CD14-positive monocyte (primary cell): ENCODE data around the gene PDE4B. TPM values are rescaled to one million over a fixed set of nuclear protein-coding genes. Genes with fewer than 3 reads are reported as not detected.

Experiments used
- DNase-seq, 3 donors: peaks; one replicate each; pipeline ENCODE4 v3.0.0-alpha.2; 2011 to 2022
- H2AFZ ChIP-seq: 2 replicates; pipeline ENCODE4 v1.6.0; 2012; ENCODE audit warnings: mild to moderate bottlenecking, low read depth, low read length, inconsistent platforms; ENCODE audit not compliant: insufficient read depth, poor library complexity, severe bottlenecking
- H3K27ac ChIP-seq, 2 donors: 1 replicate in 1 of 2; 2 replicates in 1 of 2; pipeline ENCODE4 v1.5.1; 2012 to 2013; ENCODE audit warnings: low read length in 2 of 2, control low read depth in 1 of 2, inconsistent platforms in 1 of 2, low read depth in 1 of 2, mild to moderate bottlenecking in 1 of 2
- H3K27me3 ChIP-seq, 2 donors: one replicate each; pipeline versions ENCODE4 v1.6.0 to v1.6.1; 2011 to 2013; ENCODE audit warnings: low read length in 2 of 2; ENCODE audit not compliant: control insufficient read depth in 2 of 2, insufficient read depth in 2 of 2
- H3K36me3 ChIP-seq, 2 donors: replicated peaks in 1 of 2; 1 replicate in 1 of 2; 2 replicates in 1 of 2; pipeline versions ENCODE4 v1.5.1 to v1.6.1; 2012 to 2013; ENCODE audit warnings: low read length in 2 of 2, control low read depth in 1 of 2, inconsistent platforms in 1 of 2, mild to moderate bottlenecking in 1 of 2; ENCODE audit not compliant: insufficient read depth in 2 of 2, control insufficient read depth in 1 of 2
- H3K4me1 ChIP-seq, 2 donors: 1 replicate in 1 of 2; 2 replicates in 1 of 2; pipeline versions ENCODE4 v1.5.1 to v1.6.1; 2012 to 2013; ENCODE audit warnings: low read length in 2 of 2, control low read depth in 1 of 2, inconsistent platforms in 1 of 2, mild to moderate bottlenecking in 1 of 2, moderate library complexity in 1 of 2; ENCODE audit not compliant: insufficient read depth in 2 of 2, control insufficient read depth in 1 of 2
- H3K4me2 ChIP-seq: replicated peaks from 2 replicates; pipeline ENCODE3; 2012; ENCODE audit warnings: low read length, moderate library complexity, mild to moderate bottlenecking; ENCODE audit not compliant: poor library complexity, severe bottlenecking; ENCODE audit errors: extremely low read depth
- H3K4me3 ChIP-seq, 3 experiments: fragments of 200-600 bp in 1 of 3; sonication (generic) in 1 of 3; replicated peaks in 1 of 3; 1 replicate in 2 of 3; 2 replicates in 1 of 3; pipeline ENCODE4 v1.5.1; 2011 to 2013; ENCODE audit warnings: low read length in 3 of 3, mild to moderate bottlenecking in 3 of 3, control low read depth in 2 of 3, low read depth in 2 of 3, inconsistent platforms in 1 of 3, moderate library complexity in 1 of 3
- H3K79me2 ChIP-seq: 2 replicates; pipeline ENCODE4 v1.6.0; 2012; ENCODE audit warnings: mild to moderate bottlenecking, control low read depth, inconsistent platforms, low read length, moderate library complexity; ENCODE audit not compliant: insufficient read depth
- H3K9ac ChIP-seq: 2 replicates; pipeline ENCODE4 v1.6.0; 2017; ENCODE audit warnings: low read length, mild to moderate bottlenecking; ENCODE audit not compliant: insufficient read depth, poor library complexity, severe bottlenecking
- H3K9me3 ChIP-seq, 2 donors: replicated peaks in 1 of 2; 1 replicate in 1 of 2; 2 replicates in 1 of 2; pipeline versions ENCODE4 v1.5.1 to v1.6.1; 2012 to 2013; ENCODE audit warnings: low read length in 2 of 2, control low read depth in 1 of 2; ENCODE audit not compliant: control insufficient read depth in 1 of 2, insufficient read depth in 1 of 2
- H4K20me1 ChIP-seq: 2 replicates; pipeline ENCODE4 v1.6.0; 2012; ENCODE audit warnings: mild to moderate bottlenecking, low read length, control low read depth, moderate library complexity; ENCODE audit not compliant: insufficient read depth
- H3K27ac Mint-ChIP-seq, 7 donors: one replicate each; pipeline ENCODE4 v1.8.0; 2020; ENCODE audit warnings: mild to moderate bottlenecking in 7 of 7, mixed read lengths in 7 of 7, moderate library complexity in 6 of 7, inconsistent platforms in 2 of 7
- H3K27me3 Mint-ChIP-seq, 3 donors: one replicate each; pipeline ENCODE4 v1.8.0; 2021 to 2022; ENCODE audit warnings: low read depth in 3 of 3, mild to moderate bottlenecking in 3 of 3, mixed read lengths in 3 of 3, moderate library complexity in 3 of 3, inconsistent platforms in 1 of 3
- H3K36me3 Mint-ChIP-seq, 2 donors: one replicate each; pipeline ENCODE4 v1.8.0; 2020; ENCODE audit warnings: mixed read lengths in 2 of 2, inconsistent platforms in 1 of 2, mild to moderate bottlenecking in 1 of 2
- H3K4me1 Mint-ChIP-seq: one replicate; pipeline ENCODE4 v1.8.0; 2020; ENCODE audit warnings: mild to moderate bottlenecking, mixed read lengths
- H3K4me3 Mint-ChIP-seq, 2 donors: one replicate each; pipeline ENCODE4 v1.8.0; 2020; ENCODE audit warnings: mild to moderate bottlenecking in 2 of 2, mixed read lengths in 2 of 2, moderate library complexity in 1 of 2
- H3K9me3 Mint-ChIP-seq, 7 donors: one replicate each; pipeline ENCODE4 v1.8.0; 2020 to 2022; ENCODE audit warnings: mixed read lengths in 7 of 7, mild to moderate bottlenecking in 6 of 7, moderate library complexity in 6 of 7, inconsistent platforms in 2 of 7
- WGBS: methylation state at CpG from one replicate; pipeline ENCODE4 v1.1.5; 2013; ENCODE audit warnings: missing lambda C conversion rate; ENCODE audit not compliant: insufficient coverage; 5-methylcytosine and 5-hydroxymethylcytosine counted together
- intact Hi-C, 2 donors: fragments of 100-400 bp; cut with micrococcal nuclease; formaldehyde crosslinking; loops; one replicate each; pipeline versions ENCODE4 v1.15.0 to v1.15.1; 2023
- polyA plus RNA-seq, 3 donors: library from polyadenylated mRNA; depleted of rRNA in 1 of 3; unstranded in 2 of 3; stranded (reverse) in 1 of 3; fragments of 300-500 nt in 2 of 3; fragments of >200 nt in 1 of 3; fragmentation: Illumina TruSeq in 2 of 3; gene quantifications; 1 replicate in 2 of 3; 2 replicates in 1 of 3; pipeline ENCODE4 v1.2.3, GENCODE V29; 2012 to 2021
- TF ChIP-seq, protein P1 (sequence below): fragments of 200-600 bp; IDR thresholded peaks from one replicate; pipeline ENCODE4 v1.8.0; 2022; ENCODE audit warnings: antibody characterized with exemption, mild to moderate bottlenecking

The PDE4B gene
- polyA plus RNA-seq, 3 donors, result 17.2 to 52.8 (median 25.2) TPM

DNA sequence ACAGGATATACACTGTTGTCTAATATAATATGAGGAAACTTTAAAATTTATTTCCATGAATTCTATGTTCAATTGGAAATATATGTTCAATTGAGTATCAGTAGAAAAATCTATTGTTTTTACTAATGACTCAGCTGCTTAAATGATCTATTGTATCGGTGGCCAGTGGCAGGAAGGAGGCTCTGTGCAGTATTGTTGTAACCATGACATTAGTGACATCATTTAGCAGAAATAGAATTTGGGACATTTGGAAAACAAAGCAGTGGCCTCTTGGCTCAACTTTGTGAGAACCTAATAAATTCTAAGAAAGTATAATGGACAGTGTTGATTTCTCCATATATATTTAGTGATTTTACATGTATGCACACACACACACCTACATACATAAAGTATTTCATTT, 257.4 kb downstream of the PDE4B start:
- no peak for DNase-seq
- no peaks in the 10 kb centered on the region for H4K20me1 ChIP-seq
- H3K79me2 ChIP-seq, result no peaks in the 10 kb centered on the region
- peaks cover 0 to 5% (median 0%) of the 10 kb centered on the region in 3 donors for H3K27me3 Mint-ChIP-seq
- intact Hi-C loops, result no loop called here
- H3K36me3 Mint-ChIP-seq, result no peaks in the 10 kb centered on the region
- no peak overlapping the region for H3K4me2 ChIP-seq
- no peak overlapping the region for H3K4me3 ChIP-seq
- no peak overlapping the region for H3K4me3 Mint-ChIP-seq
- no CpG with 5 or more reads among the region's 1 CpG for WGBS
- no peak overlapping the region for H3K27ac Mint-ChIP-seq
- no peaks in the 10 kb centered on the region for H3K9me3 Mint-ChIP-seq
- no peak overlapping the region for H3K9ac ChIP-seq
- TF ChIP-seq, protein P1, sequence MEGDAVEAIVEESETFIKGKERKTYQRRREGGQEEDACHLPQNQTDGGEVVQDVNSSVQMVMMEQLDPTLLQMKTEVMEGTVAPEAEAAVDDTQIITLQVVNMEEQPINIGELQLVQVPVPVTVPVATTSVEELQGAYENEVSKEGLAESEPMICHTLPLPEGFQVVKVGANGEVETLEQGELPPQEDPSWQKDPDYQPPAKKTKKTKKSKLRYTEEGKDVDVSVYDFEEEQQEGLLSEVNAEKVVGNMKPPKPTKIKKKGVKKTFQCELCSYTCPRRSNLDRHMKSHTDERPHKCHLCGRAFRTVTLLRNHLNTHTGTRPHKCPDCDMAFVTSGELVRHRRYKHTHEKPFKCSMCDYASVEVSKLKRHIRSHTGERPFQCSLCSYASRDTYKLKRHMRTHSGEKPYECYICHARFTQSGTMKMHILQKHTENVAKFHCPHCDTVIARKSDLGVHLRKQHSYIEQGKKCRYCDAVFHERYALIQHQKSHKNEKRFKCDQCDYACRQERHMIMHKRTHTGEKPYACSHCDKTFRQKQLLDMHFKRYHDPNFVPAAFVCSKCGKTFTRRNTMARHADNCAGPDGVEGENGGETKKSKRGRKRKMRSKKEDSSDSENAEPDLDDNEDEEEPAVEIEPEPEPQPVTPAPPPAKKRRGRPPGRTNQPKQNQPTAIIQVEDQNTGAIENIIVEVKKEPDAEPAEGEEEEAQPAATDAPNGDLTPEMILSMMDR, result no peak
- no peaks in the 10 kb centered on the region for H3K4me1 ChIP-seq
- H3K36me3 ChIP-seq, result no peaks in the 10 kb centered on the region
- no peaks in the 10 kb centered on the region for H3K27me3 ChIP-seq
- no peak overlapping the region for H3K27ac ChIP-seq
- no peak overlapping the region for H2AFZ ChIP-seq
- H3K4me1 Mint-ChIP-seq, result no peaks in the 10 kb centered on the region
- no peaks in the 10 kb centered on the region for H3K9me3 ChIP-seq

DNA sequence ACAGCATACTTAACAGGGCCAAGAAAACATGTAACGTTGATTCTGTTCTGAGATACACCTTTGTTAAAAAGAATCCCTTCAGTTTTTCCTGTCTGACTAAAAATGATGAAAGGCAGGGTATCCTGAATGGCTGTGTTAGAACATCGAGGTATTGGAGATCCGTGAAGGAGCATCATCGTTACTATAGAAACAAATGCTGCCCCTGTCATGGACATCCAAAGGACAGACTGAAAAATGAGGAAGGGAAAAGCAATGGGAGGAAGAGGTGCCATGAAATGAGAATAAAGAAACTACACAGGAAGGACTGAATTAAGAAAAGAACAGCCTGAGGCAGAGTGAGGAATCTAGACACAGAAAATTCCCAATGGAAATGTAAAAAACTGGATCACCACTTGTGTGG, 257.9 kb downstream of the PDE4B start:
- 100% methylated on average over 3 of the region's 4 CpGs for WGBS
- Mint-ChIP-seq H3K4me1 (no peaks in the 10 kb centered on the region), H3K27ac (no peak overlapping the region), H3K27me3 (peaks cover 0 to 5% (median 0%) of the 10 kb centered on the region in 3 donors), H3K4me3 (no peak overlapping the region), H3K36me3 (no peaks in the 10 kb centered on the region), H3K9me3 (no peaks in the 10 kb centered on the region)
- H3K9ac ChIP-seq, result no peak overlapping the region
- TF ChIP-seq, protein P1, result no peak
- no peaks in the 10 kb centered on the region for H3K9me3 ChIP-seq
- intact Hi-C loops, result no loop called here
- H3K4me2 ChIP-seq, result no peak overlapping the region
- no peak overlapping the region for H3K4me3 ChIP-seq
- H3K36me3 ChIP-seq, result no peaks in the 10 kb centered on the region
- H3K27ac ChIP-seq, result no peak overlapping the region
- H4K20me1 ChIP-seq, result no peaks in the 10 kb centered on the region
- H3K79me2 ChIP-seq, result no peaks in the 10 kb centered on the region
- no peak overlapping the region for H2AFZ ChIP-seq
- no peaks in the 10 kb centered on the region for H3K4me1 ChIP-seq
- DNase-seq, result no peak
- no peaks in the 10 kb centered on the region for H3K27me3 ChIP-seq
